ENCODE results near the gene RHOB. TPM values are rescaled to one million over a fixed set of nuclear protein-coding genes. Genes with fewer than 3 reads are reported as not detected.

Gene RHOB
- total and polyA plus RNA-seq, 2 of the 13 experiments (the other 11 are each of a cell fraction or from before 2014, with no cell fraction given) = 192 to 268 TPM

DNA sequence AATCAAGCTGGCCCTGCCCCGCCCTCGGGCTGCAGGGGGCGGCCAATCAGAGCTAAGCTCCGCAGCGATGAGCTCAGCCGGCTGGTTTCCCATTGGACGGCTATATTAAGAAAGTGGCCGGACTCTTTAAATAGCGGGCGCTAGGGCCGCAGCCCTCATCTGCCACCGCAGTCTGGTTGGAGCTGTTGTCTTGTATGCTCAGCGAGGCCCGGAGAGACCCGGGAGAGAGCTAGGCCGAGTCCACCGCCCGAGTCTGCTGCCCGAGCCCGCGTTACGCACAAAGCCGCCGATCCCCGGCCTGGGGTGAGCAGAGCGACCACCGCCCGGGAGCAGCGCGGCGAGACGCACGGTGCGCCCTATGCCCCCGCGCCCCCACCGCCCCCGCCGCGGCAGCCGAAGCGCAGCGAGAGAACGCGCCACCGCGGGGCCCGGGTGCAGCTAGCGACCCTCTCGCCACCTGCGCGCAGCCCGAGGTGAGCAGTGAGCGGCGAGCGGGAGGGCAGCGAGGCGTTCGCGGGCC lies at the start of gene RHOB (continued):
- TF ChIP-seq, protein P1, sequence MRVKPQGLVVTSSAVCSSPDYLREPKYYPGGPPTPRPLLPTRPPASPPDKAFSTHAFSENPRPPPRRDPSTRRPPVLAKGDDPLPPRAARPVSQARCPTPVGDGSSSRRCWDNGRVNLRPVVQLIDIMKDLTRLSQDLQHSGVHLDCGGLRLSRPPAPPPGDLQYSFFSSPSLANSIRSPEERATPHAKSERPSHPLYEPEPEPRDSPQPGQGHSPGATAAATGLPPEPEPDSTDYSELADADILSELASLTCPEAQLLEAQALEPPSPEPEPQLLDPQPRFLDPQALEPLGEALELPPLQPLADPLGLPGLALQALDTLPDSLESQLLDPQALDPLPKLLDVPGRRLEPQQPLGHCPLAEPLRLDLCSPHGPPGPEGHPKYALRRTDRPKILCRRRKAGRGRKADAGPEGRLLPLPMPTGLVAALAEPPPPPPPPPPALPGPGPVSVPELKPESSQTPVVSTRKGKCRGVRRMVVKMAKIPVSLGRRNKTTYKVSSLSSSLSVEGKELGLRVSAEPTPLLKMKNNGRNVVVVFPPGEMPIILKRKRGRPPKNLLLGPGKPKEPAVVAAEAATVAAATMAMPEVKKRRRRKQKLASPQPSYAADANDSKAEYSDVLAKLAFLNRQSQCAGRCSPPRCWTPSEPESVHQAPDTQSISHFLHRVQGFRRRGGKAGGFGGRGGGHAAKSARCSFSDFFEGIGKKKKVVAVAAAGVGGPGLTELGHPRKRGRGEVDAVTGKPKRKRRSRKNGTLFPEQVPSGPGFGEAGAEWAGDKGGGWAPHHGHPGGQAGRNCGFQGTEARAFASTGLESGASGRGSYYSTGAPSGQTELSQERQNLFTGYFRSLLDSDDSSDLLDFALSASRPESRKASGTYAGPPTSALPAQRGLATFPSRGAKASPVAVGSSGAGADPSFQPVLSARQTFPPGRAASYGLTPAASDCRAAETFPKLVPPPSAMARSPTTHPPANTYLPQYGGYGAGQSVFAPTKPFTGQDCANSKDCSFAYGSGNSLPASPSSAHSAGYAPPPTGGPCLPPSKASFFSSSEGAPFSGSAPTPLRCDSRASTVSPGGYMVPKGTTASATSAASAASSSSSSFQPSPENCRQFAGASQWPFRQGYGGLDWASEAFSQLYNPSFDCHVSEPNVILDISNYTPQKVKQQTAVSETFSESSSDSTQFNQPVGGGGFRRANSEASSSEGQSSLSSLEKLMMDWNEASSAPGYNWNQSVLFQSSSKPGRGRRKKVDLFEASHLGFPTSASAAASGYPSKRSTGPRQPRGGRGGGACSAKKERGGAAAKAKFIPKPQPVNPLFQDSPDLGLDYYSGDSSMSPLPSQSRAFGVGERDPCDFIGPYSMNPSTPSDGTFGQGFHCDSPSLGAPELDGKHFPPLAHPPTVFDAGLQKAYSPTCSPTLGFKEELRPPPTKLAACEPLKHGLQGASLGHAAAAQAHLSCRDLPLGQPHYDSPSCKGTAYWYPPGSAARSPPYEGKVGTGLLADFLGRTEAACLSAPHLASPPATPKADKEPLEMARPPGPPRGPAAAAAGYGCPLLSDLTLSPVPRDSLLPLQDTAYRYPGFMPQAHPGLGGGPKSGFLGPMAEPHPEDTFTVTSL (CRISPR knock-in tag; IDR thresholded peaks at IDR 0.05; ENCODE audit: borderline replicate concordance) = 0 out of 2 replicates have a peak, but pooled peaks have one; percentile 12
- TF ChIP-seq CCDC6 (CRISPR knock-in tag; IDR thresholded peaks at IDR 0.05) (no peak; the same call in 1 of the 2 replicates), RAD51 (IDR thresholded peaks at IDR 0.05; ENCODE audit: borderline replicate concordance) (no peak), PAX8 (CRISPR knock-in tag; IDR thresholded peaks at IDR 0.05; ENCODE audit: borderline replicate concordance) (no peak), SIX1 (CRISPR knock-in tag; IDR thresholded peaks at IDR 0.05; ENCODE audit: borderline replicate concordance) (no peak), PCBP1 (IDR thresholded peaks at IDR 0.05; ENCODE audit: borderline replicate concordance, low read depth, low read length) (no peak), EZH2 (conservative IDR thresholded peaks at IDR 0.05; ENCODE audit: low read depth, low read length) (no peak), ZNF207 (IDR thresholded peaks at IDR 0.05; ENCODE audit: borderline replicate concordance) (no peak), PTBP1 (IDR thresholded peaks at IDR 0.05; ENCODE audit: low read depth, low read length, poor library complexity, severe bottlenecking) (peak; percentile 91), MXI1 (IDR thresholded peaks at IDR 0.05; ENCODE audit: borderline replicate concordance, low read depth, low read length) (peak; percentile 75; the same call in 2 of the 3 replicates), ZSCAN30 (CRISPR knock-in tag; IDR thresholded peaks at IDR 0.05) (no peak), JDP2 (CRISPR knock-in tag; IDR thresholded peaks at IDR 0.05; ENCODE audit: borderline replicate concordance) (no peak), ZNF749 (CRISPR knock-in tag; IDR thresholded peaks at IDR 0.05; ENCODE audit: borderline replicate concordance) (peak; percentile 97), U2AF1 (optimal IDR thresholded peaks at IDR 0.05; ENCODE audit: low read depth, low read length) (peak; percentile 85), RFX5 (IDR thresholded peaks at IDR 0.05; ENCODE audit: low read depth, low read length) (peak; percentile 88), ASH2L (IDR thresholded peaks at IDR 0.05; ENCODE audit: insufficient read length, low read depth, low read length) (peak; percentile 90)
- TF ChIP-seq, protein P2, sequence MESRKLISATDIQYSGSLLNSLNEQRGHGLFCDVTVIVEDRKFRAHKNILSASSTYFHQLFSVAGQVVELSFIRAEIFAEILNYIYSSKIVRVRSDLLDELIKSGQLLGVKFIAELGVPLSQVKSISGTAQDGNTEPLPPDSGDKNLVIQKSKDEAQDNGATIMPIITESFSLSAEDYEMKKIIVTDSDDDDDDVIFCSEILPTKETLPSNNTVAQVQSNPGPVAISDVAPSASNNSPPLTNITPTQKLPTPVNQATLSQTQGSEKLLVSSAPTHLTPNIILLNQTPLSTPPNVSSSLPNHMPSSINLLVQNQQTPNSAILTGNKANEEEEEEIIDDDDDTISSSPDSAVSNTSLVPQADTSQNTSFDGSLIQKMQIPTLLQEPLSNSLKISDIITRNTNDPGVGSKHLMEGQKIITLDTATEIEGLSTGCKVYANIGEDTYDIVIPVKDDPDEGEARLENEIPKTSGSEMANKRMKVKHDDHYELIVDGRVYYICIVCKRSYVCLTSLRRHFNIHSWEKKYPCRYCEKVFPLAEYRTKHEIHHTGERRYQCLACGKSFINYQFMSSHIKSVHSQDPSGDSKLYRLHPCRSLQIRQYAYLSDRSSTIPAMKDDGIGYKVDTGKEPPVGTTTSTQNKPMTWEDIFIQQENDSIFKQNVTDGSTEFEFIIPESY (CRISPR knock-in tag; IDR thresholded peaks at IDR 0.05) = no peak
- TF ChIP-seq, protein P3, sequence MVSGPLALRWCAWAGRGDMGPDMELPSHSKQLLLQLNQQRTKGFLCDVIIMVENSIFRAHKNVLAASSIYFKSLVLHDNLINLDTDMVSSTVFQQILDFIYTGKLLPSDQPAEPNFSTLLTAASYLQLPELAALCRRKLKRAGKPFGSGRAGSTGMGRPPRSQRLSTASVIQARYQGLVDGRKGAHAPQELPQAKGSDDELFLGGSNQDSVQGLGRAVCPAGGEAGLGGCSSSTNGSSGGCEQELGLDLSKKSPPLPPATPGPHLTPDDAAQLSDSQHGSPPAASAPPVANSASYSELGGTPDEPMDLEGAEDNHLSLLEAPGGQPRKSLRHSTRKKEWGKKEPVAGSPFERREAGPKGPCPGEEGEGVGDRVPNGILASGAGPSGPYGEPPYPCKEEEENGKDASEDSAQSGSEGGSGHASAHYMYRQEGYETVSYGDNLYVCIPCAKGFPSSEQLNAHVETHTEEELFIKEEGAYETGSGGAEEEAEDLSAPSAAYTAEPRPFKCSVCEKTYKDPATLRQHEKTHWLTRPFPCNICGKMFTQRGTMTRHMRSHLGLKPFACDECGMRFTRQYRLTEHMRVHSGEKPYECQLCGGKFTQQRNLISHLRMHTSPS (CRISPR knock-in tag; IDR thresholded peaks at IDR 0.05; ENCODE audit: low read depth) = no peak; the same call in 1 of the 2 replicates
- TF ChIP-seq, protein P4, sequence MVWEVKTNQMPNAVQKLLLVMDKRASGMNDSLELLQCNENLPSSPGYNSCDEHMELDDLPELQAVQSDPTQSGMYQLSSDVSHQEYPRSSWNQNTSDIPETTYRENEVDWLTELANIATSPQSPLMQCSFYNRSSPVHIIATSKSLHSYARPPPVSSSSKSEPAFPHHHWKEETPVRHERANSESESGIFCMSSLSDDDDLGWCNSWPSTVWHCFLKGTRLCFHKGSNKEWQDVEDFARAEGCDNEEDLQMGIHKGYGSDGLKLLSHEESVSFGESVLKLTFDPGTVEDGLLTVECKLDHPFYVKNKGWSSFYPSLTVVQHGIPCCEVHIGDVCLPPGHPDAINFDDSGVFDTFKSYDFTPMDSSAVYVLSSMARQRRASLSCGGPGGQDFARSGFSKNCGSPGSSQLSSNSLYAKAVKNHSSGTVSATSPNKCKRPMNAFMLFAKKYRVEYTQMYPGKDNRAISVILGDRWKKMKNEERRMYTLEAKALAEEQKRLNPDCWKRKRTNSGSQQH (CRISPR knock-in tag; IDR thresholded peaks at IDR 0.05; ENCODE audit: low read depth) = no peak; the same call in 1 of the 2 replicates
